Mammary epithelial cell (primary cell): ENCODE measurements around the gene IGFALS.

Experiments used
- CTCF ChIP-seq, 2 donors: IDR thresholded peaks in 1 of 2; conservative IDR thresholded peaks in 1 of 2; 2 replicates each; pipeline ENCODE4 v1.5.1; 2011 to 2012; ENCODE audit warnings: inconsistent platforms in 2 of 2, low read length in 2 of 2, mild to moderate bottlenecking in 2 of 2, control low read depth in 1 of 2, low read depth in 1 of 2; ENCODE audit not compliant: insufficient read depth in 1 of 2; ENCODE audit errors: extremely low read depth in 1 of 2
- EZH2 ChIP-seq: IDR thresholded peaks from 2 replicates; pipeline ENCODE4 v1.6.1; 2012; ENCODE audit warnings: low read length, inconsistent platforms, borderline replicate concordance

DNA sequence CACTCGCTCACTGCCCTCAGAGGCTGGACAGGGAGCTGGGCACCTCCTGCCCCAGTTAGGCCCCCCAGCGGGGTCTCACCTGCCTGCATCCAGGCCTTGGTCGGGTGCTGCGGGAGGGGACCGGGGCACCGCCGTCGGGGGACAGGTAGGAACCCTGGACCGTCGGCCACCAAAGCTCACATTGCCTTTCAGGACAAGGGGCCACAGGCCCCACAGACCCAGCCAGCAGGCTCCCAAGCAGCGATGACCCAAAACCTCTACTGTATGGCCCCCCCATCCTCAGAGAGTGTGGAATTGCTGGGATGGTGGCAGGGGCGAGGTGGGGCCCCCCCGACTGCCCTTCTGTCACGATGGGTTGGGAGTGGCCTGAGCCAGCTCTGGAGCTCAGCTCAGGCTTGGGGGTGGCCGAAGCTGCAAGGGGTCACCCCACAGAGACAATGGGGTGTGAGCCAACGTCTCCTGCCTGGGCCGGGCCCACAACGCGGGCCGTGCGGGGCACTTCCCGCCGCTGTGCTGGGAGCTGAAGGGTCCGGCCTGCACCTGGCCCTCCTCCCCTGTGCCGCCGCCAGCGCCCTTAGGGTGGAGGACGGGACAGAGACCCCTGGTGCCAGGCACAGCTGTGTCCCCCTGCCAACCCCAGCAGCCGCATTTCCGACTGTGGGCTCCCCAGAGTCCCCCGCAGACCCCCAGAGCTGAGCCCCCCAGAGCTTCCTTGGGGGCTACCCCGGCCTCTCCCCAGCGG, 498 bp downstream of the IGFALS start:
- TF ChIP-seq EZH2: no peak
- no peak for TF ChIP-seq CTCF (conservative IDR thresholded peaks at IDR 0.05 in 1 of 2, IDR thresholded peaks at IDR 0.05 in 1 of 2; ENCODE audit: extremely low read depth in 1 of 2, insufficient read depth in 1 of 2, low read depth in 1 of 2, low read length in 2 of 2)
